ENCODE measurements around the gene TAF11L13.
"Not testable (repeated sequence)": the region's sequence is repeated elsewhere in the genome, so short reads cannot be mapped to it uniquely, and the experiment has no call there.

TAF11L13 gene

GRCh38 chr5:17631788-17632187 is at the start of gene TAF11L13:
Gene TAF11L13 (plus strand): TSS chr5:17632088.
- DNase-seq (ENCODE audit: low spot score) = not testable (repeated sequence)

GRCh38 chr5:17585658-17586057 is 46.2 kb upstream of the TAF11L13 start, which contains the start of gene TAF11L7:
Gene TAF11L7 (minus strand): TSS chr5:17585758.
- DNase-seq (ENCODE audit: low spot score) = not testable (repeated sequence)

- DNase-seq (ENCODE audit: low spot score) = not testable (repeated sequence)
Measured at GRCh38 chr5:17590860-17591259, 41.0 kb upstream of the TAF11L13 start, which contains the start of gene TAF11L8. Gene TAF11L8 (minus strand): TSS chr5:17590960.

- DNase-seq (ENCODE audit: low spot score) = not testable (repeated sequence)
Measured at GRCh38 chr5:17594255-17594654, 37.6 kb upstream of the TAF11L13 start, which contains the start of gene TAF11L9. Gene TAF11L9 (minus strand): TSS chr5:17594394.

GRCh38 chr5:17597728-17598127 is 34.2 kb upstream of the TAF11L13 start, which contains the start of gene TAF11L10:
Gene TAF11L10 (minus strand): TSS chr5:17597828.
- DNase-seq (ENCODE audit: low spot score) = not testable (repeated sequence)

- not testable (repeated sequence) for DNase-seq (ENCODE audit: low spot score)
Measured at GRCh38 chr5:17603880-17604279, 28.0 kb upstream of the TAF11L13 start, which contains the start of gene TAF11L11. Gene TAF11L11 (plus strand): TSS chr5:17604183.

- DNase-seq (ENCODE audit: low spot score) = no peak
Measured at GRCh38 chr5:17604951-17605350, 26.9 kb upstream of the TAF11L13 start.

- not testable (repeated sequence) for DNase-seq (ENCODE audit: low spot score)
Measured at GRCh38 chr5:17607461-17607860, 24.4 kb upstream of the TAF11L13 start.

GRCh38 chr5:17610092-17610491 is 21.8 kb upstream of the TAF11L13 start, which contains the start of gene TAF11L12:
Gene TAF11L12 (plus strand): TSS chr5:17610392.
- not testable (repeated sequence) for DNase-seq (ENCODE audit: low spot score)

- DNase-seq (ENCODE audit: low spot score) = no peak
Measured at GRCh38 chr5:17614872-17615605, 16.8 kb upstream of the TAF11L13 start.

GRCh38 chr5:17619354-17619753 is 12.5 kb upstream of the TAF11L13 start:
- DNase-seq (ENCODE audit: low spot score) = no peak

- DNase-seq (ENCODE audit: low spot score) = peak; percentile 4
Measured at GRCh38 chr5:17620627-17621026, 11.3 kb upstream of the TAF11L13 start.

- DNase-seq (ENCODE audit: low spot score) = no peak
Measured at GRCh38 chr5:17625686-17626085, 6.2 kb upstream of the TAF11L13 start.

- DNase-seq (ENCODE audit: low spot score) = no peak
Measured at GRCh38 chr5:17634160-17634559, 2.3 kb downstream of the TAF11L13 start, which contains the start of gene TAF11L14. Gene TAF11L14 (plus strand): TSS chr5:17634460.

GRCh38 chr5:17649232-17649631 is 17.3 kb downstream of the TAF11L13 start:
- not testable (repeated sequence) for DNase-seq (ENCODE audit: low spot score)

GRCh38 chr5:17655201-17655759 is 23.4 kb downstream of the TAF11L13 start:
- not testable (repeated sequence) for DNase-seq (ENCODE audit: low spot score)

- no peak for DNase-seq (ENCODE audit: low spot score)
Measured at GRCh38 chr5:17655921-17656320, 24.0 kb downstream of the TAF11L13 start.

- DNase-seq (ENCODE audit: low spot score) = no peak
Measured at GRCh38 chr5:17663182-17663581, 31.3 kb downstream of the TAF11L13 start.

GRCh38 chr5:17665836-17666235 is 33.9 kb downstream of the TAF11L13 start:
- DNase-seq (ENCODE audit: low spot score) = no peak

GRCh38 chr5:17666726-17667235 is 34.9 kb downstream of the TAF11L13 start:
- no peak for DNase-seq (ENCODE audit: low spot score)

- no peak for DNase-seq (ENCODE audit: low spot score)
Measured at GRCh38 chr5:17670353-17670752, 38.5 kb downstream of the TAF11L13 start.

GRCh38 chr5:17678751-17679324 is 47.0 kb downstream of the TAF11L13 start:
- DNase-seq (ENCODE audit: low spot score) = no peak
